HepG2 (cell line): ENCODE results near the gene ITPK1. TPM values are rescaled to one million over a fixed set of nuclear protein-coding genes. Genes with fewer than 3 reads are reported as not detected.

Experiments
- ATAC-seq: fragments of 200-7000 bp; cut with Tn5 transposase; 3 replicates; pipeline ENCODE4 v1.9.1; 2020; ENCODE audit warnings: mild to moderate bottlenecking, moderate library complexity
- BruUV-seq: library from RNA; stranded (reverse); fragments of 400-500 nt; replicated peaks from 2 replicates; lab custom pipeline; 2021; lab: Mats Ljungman, UMichigan
- CTCF ChIA-PET: fragments of 300-600 bp; formaldehyde crosslinking; extraction: SDS; loops from one replicate; lab custom pipeline; 2021; ENCODE audit warnings: low total read pairs, inconsistent platforms, low intra/inter-chr PET ratio; lab: Yijun Ruan, JAX
- POLR2A ChIA-PET: fragments of 350-600 bp; sonication (Branson Sonifier 250); formaldehyde crosslinking; loops from one replicate; lab custom pipeline; 2020; ENCODE audit warnings: antibody characterized with exemption, inconsistent platforms; lab: Yijun Ruan, JAX
- DNase-seq: peaks from one replicate; pipeline ENCODE4 v3.0.0-alpha.2; 2015; ENCODE audit warnings: low spot score
- FAIRE-seq: peaks from 3 replicates; lab custom pipeline; 2011; peaks lifted over from hg19 to GRCh38; lab: Jason Lieb, UNC
- H2AFZ ChIP-seq: one replicate; pipeline ENCODE4 v1.6.1; 2011; ENCODE audit warnings: low read length, inconsistent platforms
- H3K27ac ChIP-seq: fragments of 300-600 bp; 3 replicates; pipeline ENCODE4 v1.8.0; 2011; ENCODE audit warnings: mixed run types, mild to moderate bottlenecking, mixed read lengths, low read length, inconsistent platforms; ENCODE audit not compliant: insufficient read depth; ENCODE audit errors: extremely low read length
- H3K27me3 ChIP-seq, 2 experiments: fragments of 200-600 bp in 1 of 2; 2 replicates in 1 of 2; 3 replicates in 1 of 2; pipeline versions ENCODE4 v1.6.0 to v1.8.0; 2011; ENCODE audit warnings: low read length in 2 of 2, mild to moderate bottlenecking in 2 of 2, moderate library complexity in 2 of 2, inconsistent platforms in 1 of 2; ENCODE audit not compliant: insufficient read depth in 2 of 2, control insufficient read depth in 1 of 2
- H3K36me3 ChIP-seq, 2 experiments: fragments of 200-600 bp in 1 of 2; replicated peaks in 1 of 2; 2 replicates in 1 of 2; 3 replicates in 1 of 2; pipeline versions ENCODE4 v1.5.1 to v1.8.0; 2011; ENCODE audit warnings: low read length in 2 of 2, inconsistent platforms in 1 of 2; ENCODE audit not compliant: insufficient read depth in 2 of 2, control insufficient read depth in 1 of 2
- H3K4me1 ChIP-seq: 2 replicates; pipeline ENCODE4 v1.5.1; 2012; ENCODE audit warnings: low read length, inconsistent platforms; ENCODE audit not compliant: insufficient read depth
- H3K4me2 ChIP-seq: 2 replicates; pipeline ENCODE4 v1.6.0; 2011; ENCODE audit warnings: low read depth, low read length, inconsistent platforms
- H3K4me3 ChIP-seq, 3 experiments: fragments of 200-600 bp in 1 of 3; sonication (generic), shearing (Covaris generic) in 1 of 3; replicated peaks in 1 of 3; 2 replicates each; pipeline ENCODE4 v1.5.1; 2011 to 2016; ENCODE audit warnings: low read length in 3 of 3, inconsistent platforms in 2 of 3, low read depth in 2 of 3, mild to moderate bottlenecking in 2 of 3, control low read depth in 1 of 3, mixed read lengths in 1 of 3; ENCODE audit not compliant: insufficient read depth in 1 of 3
- H3K79me2 ChIP-seq: one replicate; pipeline ENCODE4 v1.6.1; 2011; ENCODE audit warnings: low read length, inconsistent platforms; ENCODE audit not compliant: insufficient read depth
- H3K9ac ChIP-seq: 2 replicates; pipeline ENCODE4 v1.6.0; 2011; ENCODE audit warnings: mild to moderate bottlenecking, low read depth, low read length, inconsistent platforms; ENCODE audit not compliant: insufficient read depth
- H3K9me3 ChIP-seq: 2 replicates; pipeline ENCODE4 v1.5.1; 2012; ENCODE audit warnings: mild to moderate bottlenecking, low read length
- H4K20me1 ChIP-seq: 2 replicates; pipeline ENCODE4 v1.6.0; 2011; ENCODE audit warnings: inconsistent platforms, mild to moderate bottlenecking, low read length, moderate library complexity; ENCODE audit not compliant: insufficient read depth
- CREBL2 ChIP-seq: sonication (generic); formaldehyde crosslinking; IDR thresholded peaks from 2 replicates; pipeline ENCODE4 v1.8.1; 2023; ENCODE audit warnings: missing genetic modification reagents, mild to moderate bottlenecking, borderline replicate concordance
- ISX ChIP-seq: sonication (generic); formaldehyde crosslinking; conservative IDR thresholded peaks from 2 replicates; pipeline ENCODE4 v1.5.0; 2020; ENCODE audit warnings: missing genetic modification reagents
- LBX2 ChIP-seq: sonication (generic); formaldehyde crosslinking; IDR thresholded peaks from 2 replicates; pipeline ENCODE4 v1.5.0; 2020; ENCODE audit warnings: missing genetic modification reagents, mild to moderate bottlenecking, borderline replicate concordance
- PRDM15 ChIP-seq: sonication (generic); formaldehyde crosslinking; IDR thresholded peaks from 2 replicates; pipeline ENCODE4 v1.4.0; 2020; ENCODE audit warnings: missing genetic modification reagents
- SNAPC2 ChIP-seq: sonication (generic); formaldehyde crosslinking; IDR thresholded peaks from 2 replicates; pipeline ENCODE4 v1.8.1; 2022; ENCODE audit warnings: mild to moderate bottlenecking, missing genetic modification reagents
- ZNF550 ChIP-seq: sonication (generic); formaldehyde crosslinking; IDR thresholded peaks from 2 replicates; pipeline ENCODE4 v1.4.0; 2020; ENCODE audit warnings: mild to moderate bottlenecking, missing genetic modification reagents, borderline replicate concordance
- ZNF629 ChIP-seq: sonication (generic); formaldehyde crosslinking; conservative IDR thresholded peaks from 2 replicates; pipeline ENCODE4 v1.5.0; 2020; ENCODE audit warnings: missing genetic modification reagents
- ZNF768 ChIP-seq: sonication (generic); formaldehyde crosslinking; IDR thresholded peaks from 2 replicates; pipeline ENCODE4 v1.4.0; 2020; ENCODE audit warnings: missing genetic modification reagents
- WGBS: methylation state at CpG from one replicate; pipeline ENCODE4 v1.1.6; 2017; ENCODE audit warnings: low lambda C conversion rate; 5-methylcytosine and 5-hydroxymethylcytosine counted together
- in situ Hi-C: cut with HindIII; loops from 2 replicates; pipeline ENCODE4 v1.10.0; 2017; ENCODE audit warnings: low pct_unique_long_range_greater_than_20kb; ENCODE audit not compliant: extremely low pct_ligation_motif_present
- intact Hi-C: fragments of 100-400 bp; cut with micrococcal nuclease; formaldehyde crosslinking; loops from one replicate; pipeline ENCODE4 v1.10.0; 2022; ENCODE audit not compliant: unreplicated experiment
- polyA plus RNA-seq, 8 experiments: library from polyadenylated mRNA; depleted of rRNA in 3 of 8; stranded (reverse) in 7 of 8; unstranded in 1 of 8; fragments of >200 nt; fragmentation: Illumina TruSeq in 4 of 8; extraction: Trizol in 4 of 8; gene quantifications; 2 replicates each; pipeline versions ENCODE4 v1.2.1 to v1.2.3, GENCODE V29; 2011 to 2016; ENCODE audit warnings: low read depth in 4 of 8, missing spikeins in 1 of 8, mixed read lengths in 1 of 8; ENCODE audit not compliant: insufficient read depth in 1 of 8
- total RNA-seq, 5 experiments: library from RNA; depleted of rRNA; stranded (reverse); fragments of >200 nt; fragmentation: Illumina TruSeq; extraction: Trizol; gene quantifications; 2 replicates each; pipeline ENCODE4 v1.2.3, GENCODE V29; 2016; ENCODE audit warnings: low read depth in 1 of 5

Gene ITPK1
- total and polyA plus RNA-seq, 2 of the 13 experiments (the other 11 are each of a cell fraction or from before 2014, with no cell fraction given): 20.5 to 47.5 TPM

- Histone ChIP-seq H4K20me1 (no peaks in the 10 kb centered on the region), H3K9ac (no peak overlapping the region), H3K79me2 (no peaks in the 10 kb centered on the region), H2AFZ (no peak overlapping the region), H3K4me2 (no peak overlapping the region), H3K9me3 (no peaks in the 10 kb centered on the region), H3K4me1 (peaks cover 17% of the 10 kb centered on the region), H3K4me3 (no peak overlapping the region), H3K36me3 (no peaks in the 10 kb centered on the region), H3K27ac (no peak overlapping the region), H3K27me3 (peaks cover 1 to 7% of the 10 kb centered on the region in 2 experiments; a peak in 3 of 5 replicates)
- BruUV-seq: no TSS peak
- DNase-seq (no peak), FAIRE-seq (no peak), ATAC-seq (no peak)
- in situ Hi-C loops: no loop called here
- CTCF ChIA-PET: no interaction called here
- intact Hi-C loops: no loop called here
- WGBS: 3% methylated on average over 3 of the region's 3 CpGs
- POLR2A ChIA-PET: interaction anchor here (0.9 kb wide), 1 partner anchor 15 kb away, joined by 3 read pairs; no protein-coding TSS in a partner anchor
- TF ChIP-seq PRDM15 (CRISPR knock-in tag): no peak
- TF ChIP-seq SNAPC2 (CRISPR knock-in tag): no peak
- TF ChIP-seq CREBL2 (CRISPR knock-in tag): no peak
- no peak for TF ChIP-seq ISX (CRISPR knock-in tag)
- TF ChIP-seq ZNF629 (CRISPR knock-in tag): peak; percentile 43
- no peak for TF ChIP-seq ZNF550
- TF ChIP-seq LBX2 (CRISPR knock-in tag): no peak
- TF ChIP-seq ZNF768 (CRISPR knock-in tag): no peak
Measured at GRCh38 chr14:93128725-93129459, 13.2 kb upstream of the ITPK1 start.
